IPS-18c (cell line): ENCODE measurements around the gene JAKMIP3.

Source experiments
- H3K4me3 ChIP-seq: 2 replicates; pipeline ENCODE4 v1.7.0; 2013; ENCODE audit warnings: low read depth, mild to moderate bottlenecking, low read length, moderate library complexity; ENCODE audit not compliant: insufficient read depth
- H3K9me3 ChIP-seq: one replicate; pipeline ENCODE4 v1.6.1; 2013; ENCODE audit warnings: mild to moderate bottlenecking, low read length, moderate library complexity; ENCODE audit not compliant: control insufficient read depth, insufficient read depth

Gene JAKMIP3

GRCh38 chr10:132112611-132113010 is 46.9 kb downstream of the JAKMIP3 start:
- no peaks in the 10 kb centered on the region for H3K9me3 ChIP-seq
- no peak overlapping the region for H3K4me3 ChIP-seq

GRCh38 chr10:132113206-132113605 is 47.5 kb downstream of the JAKMIP3 start:
- Histone ChIP-seq H3K4me3 (no peak overlapping the region), H3K9me3 (no peaks in the 10 kb centered on the region)

GRCh38 chr10:132113766-132114365 is 48.1 kb downstream of the JAKMIP3 start:
- Histone ChIP-seq H3K4me3 (no peak overlapping the region), H3K9me3 (no peaks in the 10 kb centered on the region)

GRCh38 chr10:132114953-132115520 is 49.3 kb downstream of the JAKMIP3 start:
- H3K9me3 ChIP-seq: no peaks in the 10 kb centered on the region

More at GRCh38 chr10:132114953-132115520, 49.3 kb downstream of the JAKMIP3 start:
- H3K4me3 ChIP-seq: no peak overlapping the region
